Measurements from ENCODE around the gene CADM1. TPM values are rescaled to one million over a fixed set of nuclear protein-coding genes. Genes with fewer than 3 reads are reported as not detected.
A peak's percentile ranks its signal among the peaks of the same experiment; 100 is the strongest.

Gene CADM1
- total and polyA plus RNA-seq, 11 donors, result 11.4 to 80.2 (median 40.6) TPM

- ATAC-seq (no peak), DNase-seq (no peak)
- TF ChIP-seq CTCF (IDR thresholded peaks at IDR 0.05) (no peak), POLR2A (IDR thresholded peaks at IDR 0.05) (no peak)
Measured at GRCh38 chr11:115256397-115257197, 247.6 kb downstream of the CADM1 start.

GRCh38 chr11:115255006-115255762, 249.0 kb downstream of the CADM1 start:
- Histone ChIP-seq H3K27ac (no peak overlapping the region), H3K4me3 (no peak overlapping the region), H3K27me3 (no peaks in the 10 kb centered on the region), H3K9me3 (no peaks in the 10 kb centered on the region), H3K36me3 (no peaks in the 10 kb centered on the region), H3K4me1 (peaks cover 0 to 14% (median 0%) of the 10 kb centered on the region in 12 donors)
- WGBS, 4 donors, result 60 to 65% (median 64%) methylated on average over 9 of the region's 9 CpGs
- intact Hi-C loops (cut with DNase I), result no loop called here
- DNase-seq, result no peak
- no peak for ATAC-seq
- TF ChIP-seq POLR2A (IDR thresholded peaks at IDR 0.05) (no peak), CTCF (IDR thresholded peaks at IDR 0.05) (no peak)

More at GRCh38 chr11:115256397-115257197, 247.6 kb downstream of the CADM1 start:
- H3K36me3 ChIP-seq, result no peaks in the 10 kb centered on the region
- intact Hi-C loops (cut with DNase I), result no loop called here
- H3K27me3 ChIP-seq, result no peaks in the 10 kb centered on the region
- 46 to 59% (median 50%) methylated on average over 7 of the region's 7 CpGs for WGBS, 4 donors
- H3K27ac ChIP-seq, result peak overlapping the region in 1 of 12 donors; percentile 44
- no peak overlapping the region for H3K4me3 ChIP-seq
- no peaks in the 10 kb centered on the region for H3K9me3 ChIP-seq
- peaks cover 0 to 11% (median 0%) of the 10 kb centered on the region in 12 donors for H3K4me1 ChIP-seq

DNA sequence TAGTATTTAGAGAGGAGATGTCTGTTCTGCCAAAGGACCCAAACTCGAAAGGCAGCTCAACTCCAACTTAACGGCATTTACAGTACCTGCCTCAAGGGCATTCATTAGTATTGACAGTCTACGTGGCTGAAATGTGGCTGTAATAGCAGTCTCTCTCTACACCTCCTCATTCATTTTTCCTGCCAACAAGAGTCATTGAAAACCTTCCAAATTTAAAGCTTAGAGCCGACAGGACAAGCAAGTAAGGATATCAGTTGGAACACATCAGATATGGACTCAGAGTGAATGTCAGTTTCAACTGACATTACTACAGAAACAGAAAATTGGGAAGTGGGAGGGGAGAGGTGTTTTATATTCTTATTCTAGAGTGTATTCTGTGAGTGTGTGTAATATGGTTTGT, 253.1 kb downstream of the CADM1 start:
- 33 to 49% (median 36%) methylated on average over 4 of the region's 4 CpGs for WGBS, 4 donors
- Histone ChIP-seq H3K27ac (no peak overlapping the region), H3K4me1 (peaks cover 0 to 12% (median 0%) of the 10 kb centered on the region in 12 donors), H3K27me3 (no peaks in the 10 kb centered on the region), H3K4me3 (no peak overlapping the region), H3K36me3 (no peaks in the 10 kb centered on the region), H3K9me3 (no peaks in the 10 kb centered on the region)
- TF ChIP-seq POLR2A (IDR thresholded peaks at IDR 0.05), result no peak
- TF ChIP-seq CTCF (IDR thresholded peaks at IDR 0.05), result no peak
- ATAC-seq (no peak), DNase-seq (no peak)
- intact Hi-C loops (cut with DNase I), result no loop called here

- DNase-seq (no peak), ATAC-seq (no peak)
- no peaks in the 10 kb centered on the region for H3K36me3 ChIP-seq
- 58 to 65% (median 60%) methylated on average over 4 of the region's 4 CpGs for WGBS, 4 donors
- H3K27me3 ChIP-seq, result no peaks in the 10 kb centered on the region
- no peaks in the 10 kb centered on the region for H3K9me3 ChIP-seq
- H3K27ac ChIP-seq, result no peak overlapping the region
- no peak overlapping the region for H3K4me3 ChIP-seq
- H3K4me1 ChIP-seq, result peaks cover 0 to 14% (median 0%) of the 10 kb centered on the region in 12 donors
- TF ChIP-seq CTCF (IDR thresholded peaks at IDR 0.05) (no peak), POLR2A (IDR thresholded peaks at IDR 0.05) (no peak)
- intact Hi-C loops (cut with DNase I), result no loop called here
Measured at GRCh38 chr11:115249061-115249578, 255.1 kb downstream of the CADM1 start.

Measured in heart left ventricle (tissue), 16 donors.